ENCODE results near the gene CHD2.

DNA sequence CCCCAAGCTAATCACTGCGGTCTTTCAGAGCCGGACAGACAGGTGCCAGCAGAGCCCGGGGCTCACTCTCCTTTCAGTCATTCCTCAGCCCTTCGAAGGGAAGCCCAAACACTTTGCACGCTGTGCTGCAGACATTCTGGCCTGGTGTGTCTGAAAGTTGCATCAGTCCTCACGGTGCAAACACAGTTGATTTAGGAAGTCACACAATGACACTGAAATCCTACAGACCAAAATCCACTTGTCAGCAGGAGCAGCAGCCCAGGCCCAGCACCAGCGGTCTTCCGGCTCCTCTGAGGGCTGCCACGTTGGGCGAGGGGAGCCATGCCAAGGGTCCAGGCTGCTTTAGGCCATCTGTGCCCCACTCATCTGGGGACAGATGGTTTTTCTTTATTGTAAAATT lies 127.3 kb downstream of the CHD2 start:
- no peak for TF ChIP-seq CTCF (IDR thresholded peaks at IDR 0.05)
- no peak for TF ChIP-seq POLR2A (IDR thresholded peaks at IDR 0.05)
